GM19193 (cell line): ENCODE measurements around the gene TLR4.

ENCODE experiments used
- POLR2A ChIP-seq: IDR thresholded peaks from 4 replicates; pipeline ENCODE4 v1.6.1; 2011; ENCODE audit not compliant: insufficient read depth, insufficient read length; ENCODE audit errors: extremely low read depth

Gene TLR4

GRCh38 chr9:117703537-117703936, 666 bp upstream of the TLR4 start:
- no peak for TF ChIP-seq POLR2A

DNA sequence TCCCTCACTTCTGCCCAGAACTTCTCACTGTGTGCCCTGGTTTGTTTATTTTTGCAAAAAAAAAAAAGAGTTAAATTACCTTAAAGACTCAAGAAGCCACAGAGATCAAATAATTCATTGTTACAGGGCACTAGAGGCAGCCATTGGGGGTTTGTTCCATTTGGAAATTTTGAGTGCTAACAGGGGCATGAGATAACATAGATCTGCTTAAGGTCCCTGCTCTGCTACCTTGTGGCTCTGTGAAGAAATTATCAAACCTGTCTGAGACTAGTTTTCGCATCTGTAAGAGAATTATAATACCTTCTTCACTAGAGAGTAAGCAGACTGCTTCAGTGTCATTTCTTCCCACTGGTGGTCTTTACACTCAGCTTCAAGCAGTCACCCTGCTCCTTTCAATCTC, 394 bp downstream of the TLR4 start:
- TF ChIP-seq POLR2A, result no peak

GRCh38 chr9:117705386-117705785, 1.2 kb downstream of the TLR4 start:
- no peak for TF ChIP-seq POLR2A

DNA sequence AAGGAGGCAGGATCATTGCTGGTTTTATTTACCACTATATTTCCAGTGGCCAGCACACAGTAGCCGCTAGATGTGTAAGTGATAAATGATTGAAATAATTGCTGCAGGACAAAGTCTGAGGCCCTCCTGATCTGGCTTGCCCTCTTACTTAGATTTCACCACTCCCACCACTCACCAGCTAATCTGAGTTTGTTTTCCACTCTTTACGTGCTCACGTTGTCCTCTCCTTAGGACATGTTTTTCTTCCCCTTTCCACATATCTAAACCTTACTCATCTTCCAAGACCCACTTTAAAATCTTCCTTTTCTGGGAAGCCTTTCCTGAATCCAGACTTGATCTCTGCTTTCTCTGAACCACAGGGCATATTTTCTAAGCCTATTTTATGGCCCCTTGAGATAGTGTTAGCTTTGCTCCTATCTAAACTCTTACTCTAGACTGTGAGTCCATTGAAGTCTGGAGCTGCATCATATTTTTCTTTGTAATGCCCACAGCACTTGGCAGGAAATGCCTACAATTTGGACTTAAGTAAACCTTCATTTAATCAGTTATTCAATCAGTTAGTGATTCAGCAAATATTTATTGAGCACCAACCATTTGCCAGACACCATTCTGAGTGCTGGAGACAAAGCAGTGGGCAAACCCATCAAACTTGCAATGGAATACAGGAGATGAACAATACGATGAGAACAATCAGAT, 2.4 kb downstream of the TLR4 start:
- TF ChIP-seq POLR2A, result no peak

GRCh38 chr9:117707561-117707960, 3.4 kb downstream of the TLR4 start:
- no peak for TF ChIP-seq POLR2A

DNA sequence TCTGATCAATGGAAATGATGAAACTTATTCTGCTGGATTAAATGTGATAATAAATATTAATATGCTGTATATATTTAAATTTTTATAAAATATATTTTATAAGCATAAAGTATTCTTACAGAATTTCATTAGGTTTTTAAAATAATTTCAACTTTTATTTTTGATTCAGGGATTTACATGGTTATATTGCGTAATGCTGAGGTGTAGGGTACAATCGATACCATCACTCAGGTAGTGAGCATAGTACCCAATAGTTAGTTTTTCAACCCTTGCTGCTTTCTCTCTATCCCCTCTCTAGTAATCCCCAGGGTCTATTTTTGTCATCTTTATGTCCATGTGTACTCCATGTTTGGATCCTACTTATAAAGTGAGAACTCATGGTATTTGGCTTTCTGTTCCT, 5.7 kb downstream of the TLR4 start:
- no peak for TF ChIP-seq POLR2A

DNA sequence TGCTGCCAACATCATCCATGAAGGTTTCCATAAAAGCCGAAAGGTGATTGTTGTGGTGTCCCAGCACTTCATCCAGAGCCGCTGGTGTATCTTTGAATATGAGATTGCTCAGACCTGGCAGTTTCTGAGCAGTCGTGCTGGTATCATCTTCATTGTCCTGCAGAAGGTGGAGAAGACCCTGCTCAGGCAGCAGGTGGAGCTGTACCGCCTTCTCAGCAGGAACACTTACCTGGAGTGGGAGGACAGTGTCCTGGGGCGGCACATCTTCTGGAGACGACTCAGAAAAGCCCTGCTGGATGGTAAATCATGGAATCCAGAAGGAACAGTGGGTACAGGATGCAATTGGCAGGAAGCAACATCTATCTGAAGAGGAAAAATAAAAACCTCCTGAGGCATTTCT, 10.1 kb downstream of the TLR4 start:
- no peak for TF ChIP-seq POLR2A

DNA sequence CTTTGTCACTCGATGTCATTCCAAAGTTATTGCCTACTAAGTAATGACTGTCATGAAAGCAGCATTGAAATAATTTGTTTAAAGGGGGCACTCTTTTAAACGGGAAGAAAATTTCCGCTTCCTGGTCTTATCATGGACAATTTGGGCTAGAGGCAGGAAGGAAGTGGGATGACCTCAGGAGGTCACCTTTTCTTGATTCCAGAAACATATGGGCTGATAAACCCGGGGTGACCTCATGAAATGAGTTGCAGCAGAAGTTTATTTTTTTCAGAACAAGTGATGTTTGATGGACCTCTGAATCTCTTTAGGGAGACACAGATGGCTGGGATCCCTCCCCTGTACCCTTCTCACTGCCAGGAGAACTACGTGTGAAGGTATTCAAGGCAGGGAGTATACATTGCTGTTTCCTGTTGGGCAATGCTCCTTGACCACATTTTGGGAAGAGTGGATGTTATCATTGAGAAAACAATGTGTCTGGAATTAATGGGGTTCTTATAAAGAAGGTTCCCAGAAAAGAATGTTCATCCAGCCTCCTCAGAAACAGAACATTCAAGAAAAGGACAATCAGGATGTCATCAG, 11.3 kb downstream of the TLR4 start:
- TF ChIP-seq POLR2A, result no peak

DNA sequence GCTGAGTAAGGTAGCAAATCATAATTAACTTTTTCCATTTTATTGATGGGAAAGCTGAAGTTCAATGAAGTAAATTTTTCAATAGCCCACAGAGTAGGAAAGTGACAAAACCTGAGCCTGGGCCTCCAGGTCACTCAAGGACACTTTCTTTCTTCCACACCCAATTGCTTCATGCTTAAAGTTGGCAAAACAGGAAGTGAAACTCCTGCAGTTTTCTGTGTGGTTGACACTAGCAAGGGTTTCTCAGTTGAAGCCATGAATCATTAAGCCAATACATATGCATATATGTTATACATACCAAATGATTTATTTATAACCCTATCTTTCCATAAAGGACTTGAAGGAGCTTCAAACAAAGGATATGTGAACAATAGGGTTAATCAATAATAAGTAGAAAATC, 13.9 kb downstream of the TLR4 start:
- TF ChIP-seq POLR2A, result no peak

DNA sequence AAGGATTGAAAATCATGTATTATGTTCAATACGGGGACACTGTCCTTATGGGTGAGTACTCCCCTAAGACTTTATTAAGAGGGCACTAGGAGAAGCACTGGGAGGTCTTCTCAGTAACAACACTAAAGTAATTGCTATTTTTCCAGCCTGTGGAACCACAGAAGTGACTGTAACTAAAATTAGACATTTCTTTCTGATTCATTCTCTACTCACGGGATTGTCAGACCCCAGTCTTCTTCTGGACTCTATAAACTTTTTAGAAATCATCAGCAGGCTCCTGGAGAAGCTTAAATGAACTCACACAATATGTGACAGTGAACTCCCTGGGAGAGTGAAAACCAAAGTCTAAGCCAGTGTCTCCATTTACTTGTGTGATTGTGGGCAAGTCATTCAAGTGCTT, 14.5 kb downstream of the TLR4 start:
- no peak for TF ChIP-seq POLR2A

DNA sequence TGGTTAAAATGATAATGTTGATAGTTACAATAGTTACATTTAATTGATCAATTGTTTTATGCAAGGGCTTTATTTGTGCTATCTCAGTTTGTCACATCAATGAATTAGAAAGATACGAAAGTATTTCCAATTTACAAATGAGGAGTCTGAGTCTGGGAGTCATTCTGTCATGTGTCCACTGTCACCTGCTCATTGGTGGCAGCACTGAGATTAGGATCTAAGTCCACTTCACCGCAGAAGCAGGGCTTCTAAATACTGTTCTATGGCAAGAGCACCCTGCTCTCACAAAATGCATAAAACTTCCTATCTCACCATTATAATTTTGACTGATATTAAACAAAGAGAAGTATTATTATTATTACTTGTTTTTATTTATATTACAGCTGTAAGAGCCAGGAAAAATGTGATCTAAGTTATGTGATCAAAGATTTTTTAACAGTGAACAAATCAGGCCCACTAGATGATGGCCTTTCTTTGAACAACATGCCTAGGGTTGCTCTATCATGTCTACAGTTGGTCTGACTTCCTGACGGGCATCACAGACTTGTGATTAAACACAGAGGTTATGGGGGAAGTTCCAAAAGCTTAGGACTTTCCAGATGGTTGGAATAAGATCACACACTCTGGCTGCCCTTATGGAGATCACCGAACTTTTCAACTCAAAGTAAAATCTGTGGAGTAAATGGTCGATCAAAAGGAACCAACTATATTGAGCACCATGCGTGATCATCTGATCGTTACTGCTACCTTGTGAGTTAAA, 15.1 kb downstream of the TLR4 start:
- TF ChIP-seq POLR2A, result no peak

DNA sequence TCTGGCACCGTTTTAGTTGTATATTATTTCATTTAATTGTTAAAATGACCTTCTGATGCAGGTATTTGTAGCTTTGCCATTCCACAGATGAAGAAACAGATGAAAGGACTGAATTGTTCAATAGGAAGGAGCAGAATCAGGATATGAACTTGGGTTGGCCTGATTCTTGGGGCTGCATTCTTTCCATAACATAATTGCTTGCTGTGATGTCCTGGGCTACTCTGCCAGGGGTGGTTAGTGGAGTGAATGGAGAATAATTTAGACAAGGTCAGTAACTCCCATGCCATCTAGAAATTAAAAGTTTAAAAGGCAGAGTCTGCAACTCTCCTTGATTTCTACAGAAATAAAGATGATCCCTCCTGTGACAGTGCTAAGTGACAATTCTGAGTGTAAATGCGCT, 15.9 kb downstream of the TLR4 start:
- TF ChIP-seq POLR2A, result no peak

- TF ChIP-seq POLR2A, result no peak
Observed at GRCh38 chr9:117720555-117720954, 16.4 kb downstream of the TLR4 start.

GRCh38 chr9:117720987-117721386, 16.8 kb downstream of the TLR4 start:
- no peak for TF ChIP-seq POLR2A

DNA sequence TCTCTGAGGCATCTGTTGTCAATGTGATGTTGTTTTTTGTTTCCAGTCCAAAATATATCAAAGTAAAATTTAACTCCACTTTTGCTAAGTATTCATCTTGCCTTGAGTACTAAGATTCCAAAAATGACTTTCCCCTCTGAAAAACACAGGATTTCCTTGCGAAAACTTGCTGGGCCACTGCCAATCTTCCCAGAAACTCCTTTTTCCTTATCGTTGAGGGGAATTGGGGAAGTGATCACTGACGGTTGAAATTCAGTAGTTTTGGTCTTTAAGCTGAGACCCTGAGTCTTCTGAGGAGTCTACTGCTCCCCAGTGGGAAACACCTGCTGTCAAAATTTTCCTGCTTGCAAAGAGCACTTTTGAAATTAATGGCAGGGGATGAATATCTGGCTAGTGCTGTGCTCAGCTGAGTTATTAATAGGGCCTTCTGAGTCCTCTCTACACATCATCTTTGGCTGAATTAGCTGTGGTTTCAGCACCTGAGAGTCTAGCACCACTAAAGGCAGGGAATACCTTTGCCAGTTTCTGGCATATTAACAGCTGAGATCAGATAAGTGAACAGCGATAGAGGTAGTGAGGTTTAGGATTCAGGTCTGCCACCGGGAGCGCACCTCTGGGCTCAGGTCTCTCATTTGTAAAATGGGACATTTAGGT, 18.0 kb downstream of the TLR4 start:
- TF ChIP-seq POLR2A, result no peak
